ENCODE results near the gene N4BP2L2. TPM values are rescaled to one million over a fixed set of nuclear protein-coding genes. Genes with fewer than 3 reads are reported as not detected.

The N4BP2L2 gene
- total and polyA plus RNA-seq, 4 donors: 41.1 to 402 (median 75.0) TPM

- Histone ChIP-seq H3K4me3 (no peak overlapping the region), H3K4me1 (ENCODE audit: control insufficient read depth in 5 of 5, insufficient read depth in 5 of 5, low read length in 5 of 5) (peaks cover 0 to 18% (median 0%) of the 10 kb centered on the region in 5 donors), H3K9me3 (ENCODE audit: control insufficient read depth in 4 of 4, insufficient read depth in 3 of 4, low read length in 3 of 4) (no peaks in the 10 kb centered on the region), H3K9ac (ENCODE audit: insufficient read depth in 1 of 2, low read length in 2 of 2) (no peak overlapping the region), H3K27ac (ENCODE audit: low read depth in 1 of 2, low read length in 1 of 2) (no peak overlapping the region), H3K27me3 (ENCODE audit: control insufficient read depth in 3 of 3, insufficient read depth in 3 of 3, low read length in 2 of 3) (no peaks in the 10 kb centered on the region), H3K36me3 (ENCODE audit: control insufficient read depth in 4 of 4, insufficient read depth in 4 of 4, low read length in 4 of 4) (peaks cover 0 to 5% (median 2%) of the 10 kb centered on the region in 4 donors)
- no peak for ATAC-seq (ENCODE audit: insufficient read depth, low FRiP score)
- DNase-seq: no peak
- TF ChIP-seq, protein P1, sequence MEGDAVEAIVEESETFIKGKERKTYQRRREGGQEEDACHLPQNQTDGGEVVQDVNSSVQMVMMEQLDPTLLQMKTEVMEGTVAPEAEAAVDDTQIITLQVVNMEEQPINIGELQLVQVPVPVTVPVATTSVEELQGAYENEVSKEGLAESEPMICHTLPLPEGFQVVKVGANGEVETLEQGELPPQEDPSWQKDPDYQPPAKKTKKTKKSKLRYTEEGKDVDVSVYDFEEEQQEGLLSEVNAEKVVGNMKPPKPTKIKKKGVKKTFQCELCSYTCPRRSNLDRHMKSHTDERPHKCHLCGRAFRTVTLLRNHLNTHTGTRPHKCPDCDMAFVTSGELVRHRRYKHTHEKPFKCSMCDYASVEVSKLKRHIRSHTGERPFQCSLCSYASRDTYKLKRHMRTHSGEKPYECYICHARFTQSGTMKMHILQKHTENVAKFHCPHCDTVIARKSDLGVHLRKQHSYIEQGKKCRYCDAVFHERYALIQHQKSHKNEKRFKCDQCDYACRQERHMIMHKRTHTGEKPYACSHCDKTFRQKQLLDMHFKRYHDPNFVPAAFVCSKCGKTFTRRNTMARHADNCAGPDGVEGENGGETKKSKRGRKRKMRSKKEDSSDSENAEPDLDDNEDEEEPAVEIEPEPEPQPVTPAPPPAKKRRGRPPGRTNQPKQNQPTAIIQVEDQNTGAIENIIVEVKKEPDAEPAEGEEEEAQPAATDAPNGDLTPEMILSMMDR (IDR thresholded peaks at IDR 0.05; ENCODE audit: control extremely low read depth, extremely low read depth): no peak
- 17 to 43% methylated on average over 1 of the region's 1 CpG for WGBS, 2 donors
Measured at GRCh38 chr13:32497589-32497988, 41.0 kb downstream of the N4BP2L2 start.

- DNase-seq: no peak
Measured at GRCh38 chr13:32496599-32497160, 41.9 kb downstream of the N4BP2L2 start.

DNA sequence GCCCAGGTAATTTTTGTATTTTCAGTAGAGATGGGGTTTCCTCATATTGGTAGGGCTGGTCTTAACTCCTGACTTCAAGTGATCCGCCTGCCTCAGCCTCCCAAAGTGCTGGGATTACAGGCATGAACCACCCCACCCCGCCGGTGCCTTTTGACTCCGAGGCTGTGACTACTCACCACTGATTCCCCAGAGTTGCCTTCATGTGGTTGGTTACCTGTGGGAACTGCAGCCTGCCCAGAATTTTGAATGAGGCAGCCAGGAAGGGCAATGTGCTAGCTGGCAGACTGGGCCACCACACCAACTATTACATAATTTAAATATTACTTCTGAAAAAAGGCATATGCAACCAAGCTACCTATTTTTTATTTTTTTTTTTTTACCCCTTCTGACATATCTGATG lies 42.8 kb downstream of the N4BP2L2 start:
- no peak for DNase-seq
- Histone ChIP-seq H3K4me1 (ENCODE audit: control insufficient read depth in 5 of 5, insufficient read depth in 5 of 5, low read length in 5 of 5) (peaks cover 0 to 18% (median 0%) of the 10 kb centered on the region in 5 donors), H3K27ac (ENCODE audit: low read depth in 1 of 2, low read length in 1 of 2) (no peak overlapping the region), H3K27me3 (ENCODE audit: control insufficient read depth in 3 of 3, insufficient read depth in 3 of 3, low read length in 2 of 3) (no peaks in the 10 kb centered on the region), H3K4me3 (no peak overlapping the region), H3K9ac (ENCODE audit: insufficient read depth in 1 of 2, low read length in 2 of 2) (no peak overlapping the region), H3K36me3 (ENCODE audit: control insufficient read depth in 4 of 4, insufficient read depth in 4 of 4, low read length in 4 of 4) (peaks cover 0 to 5% (median 2%) of the 10 kb centered on the region in 4 donors), H3K9me3 (ENCODE audit: control insufficient read depth in 4 of 4, insufficient read depth in 3 of 4, low read length in 3 of 4) (no peaks in the 10 kb centered on the region)
- WGBS, 2 donors: 94 to 95% methylated on average over 4 of the region's 4 CpGs
- no peak for ATAC-seq (ENCODE audit: insufficient read depth, low FRiP score)
- TF ChIP-seq, protein P1 (IDR thresholded peaks at IDR 0.05; ENCODE audit: control extremely low read depth, extremely low read depth): no peak

More at GRCh38 chr13:32496599-32497160, 41.9 kb downstream of the N4BP2L2 start:
- no peak for ATAC-seq (ENCODE audit: insufficient read depth, low FRiP score)
- WGBS, 2 donors: 10 to 19% methylated on average over 1 of the region's 1 CpG
- TF ChIP-seq, protein P1 (IDR thresholded peaks at IDR 0.05; ENCODE audit: control extremely low read depth, extremely low read depth): no peak
- no peak overlapping the region for H3K27ac ChIP-seq (ENCODE audit: low read depth in 1 of 2, low read length in 1 of 2)
- peaks cover 0 to 18% (median 0%) of the 10 kb centered on the region in 5 donors for H3K4me1 ChIP-seq (ENCODE audit: control insufficient read depth in 5 of 5, insufficient read depth in 5 of 5, low read length in 5 of 5)
- H3K4me3 ChIP-seq: no peak overlapping the region
- no peaks in the 10 kb centered on the region for H3K9me3 ChIP-seq (ENCODE audit: control insufficient read depth in 4 of 4, insufficient read depth in 3 of 4, low read length in 3 of 4)
- H3K27me3 ChIP-seq (ENCODE audit: control insufficient read depth in 3 of 3, insufficient read depth in 3 of 3, low read length in 2 of 3): no peaks in the 10 kb centered on the region
- peaks cover 0 to 5% (median 2%) of the 10 kb centered on the region in 4 donors for H3K36me3 ChIP-seq (ENCODE audit: control insufficient read depth in 4 of 4, insufficient read depth in 4 of 4, low read length in 4 of 4)
- no peak overlapping the region for H3K9ac ChIP-seq (ENCODE audit: insufficient read depth in 1 of 2, low read length in 2 of 2)

DNA sequence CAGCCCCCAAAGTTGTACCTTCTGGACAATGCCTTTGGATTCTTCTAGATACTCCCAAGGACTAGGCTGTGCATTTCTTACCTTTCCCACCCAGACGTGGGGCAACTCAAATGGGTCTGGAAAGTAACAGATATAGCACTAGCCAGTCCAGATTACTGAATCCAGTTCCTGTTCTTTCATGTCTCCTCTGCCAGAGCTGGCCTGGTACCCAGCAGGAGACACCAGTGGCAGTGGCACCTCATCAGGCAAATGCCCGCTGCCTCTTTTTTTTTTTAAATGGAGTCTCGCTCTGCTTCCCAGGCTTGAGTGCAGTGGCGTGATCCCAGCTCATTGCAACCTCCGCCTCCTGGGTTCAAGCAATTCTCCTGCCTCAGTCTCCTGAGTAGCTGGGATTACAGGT lies 43.2 kb downstream of the N4BP2L2 start:
- ATAC-seq (ENCODE audit: insufficient read depth, low FRiP score): no peak
- TF ChIP-seq, protein P1 (IDR thresholded peaks at IDR 0.05; ENCODE audit: control extremely low read depth, extremely low read depth): no peak
- H3K9ac ChIP-seq (ENCODE audit: insufficient read depth in 1 of 2, low read length in 2 of 2): no peak overlapping the region
- no peak overlapping the region for H3K4me3 ChIP-seq
- no peaks in the 10 kb centered on the region for H3K9me3 ChIP-seq (ENCODE audit: control insufficient read depth in 4 of 4, insufficient read depth in 3 of 4, low read length in 3 of 4)
- peaks cover 0 to 18% (median 0%) of the 10 kb centered on the region in 5 donors for H3K4me1 ChIP-seq (ENCODE audit: control insufficient read depth in 5 of 5, insufficient read depth in 5 of 5, low read length in 5 of 5)
- 82 to 87% methylated on average over 5 of the region's 5 CpGs for WGBS, 2 donors
- peaks cover 0 to 5% (median 1%) of the 10 kb centered on the region in 4 donors for H3K36me3 ChIP-seq (ENCODE audit: control insufficient read depth in 4 of 4, insufficient read depth in 4 of 4, low read length in 4 of 4)
- H3K27ac ChIP-seq (ENCODE audit: low read depth in 1 of 2, low read length in 1 of 2): no peak overlapping the region
- DNase-seq: no peak
- H3K27me3 ChIP-seq (ENCODE audit: control insufficient read depth in 3 of 3, insufficient read depth in 3 of 3, low read length in 2 of 3): no peaks in the 10 kb centered on the region

All from lung (tissue), 12 donors.